Effector memory CD4-positive, alpha-beta T cell (primary cell): ENCODE results near the gene TRAPPC3L.

Source experiments
- DNase-seq, 3 donors: peaks; one replicate each; pipeline ENCODE4 v3.0.0-alpha.2; 2020
- H3K27ac ChIP-seq: 2 replicates; pipeline ENCODE4 v1.7.0; 2013; ENCODE audit warnings: mild to moderate bottlenecking, low read length, moderate library complexity; ENCODE audit not compliant: insufficient read depth, poor library complexity, severe bottlenecking
- H3K27me3 ChIP-seq: replicated peaks from 2 replicates; pipeline ENCODE4 v1.7.0; 2013; ENCODE audit warnings: mild to moderate bottlenecking, low read length; ENCODE audit not compliant: insufficient read depth, control insufficient read depth, poor library complexity, severe bottlenecking
- H3K36me3 ChIP-seq: 2 replicates; pipeline ENCODE4 v1.7.0; 2013; ENCODE audit warnings: mild to moderate bottlenecking, low read length, moderate library complexity; ENCODE audit not compliant: control insufficient read depth, insufficient read depth
- H3K4me1 ChIP-seq: 2 replicates; pipeline ENCODE4 v1.7.0; 2013; ENCODE audit warnings: low read length, mild to moderate bottlenecking; ENCODE audit not compliant: control insufficient read depth, insufficient read depth, poor library complexity, severe bottlenecking
- H3K4me3 ChIP-seq: 2 replicates; pipeline ENCODE4 v1.7.0; 2013; ENCODE audit warnings: low read length, low read depth, mild to moderate bottlenecking; ENCODE audit not compliant: insufficient read depth, poor library complexity, severe bottlenecking
- H3K9me3 ChIP-seq: 2 replicates; pipeline ENCODE4 v1.7.0; 2013; ENCODE audit warnings: mild to moderate bottlenecking, low read length, moderate library complexity; ENCODE audit not compliant: control insufficient read depth

The TRAPPC3L gene

GRCh38 chr6:116458264-116458663, 87.2 kb downstream of the TRAPPC3L start:
- DNase-seq = no peak
- H3K36me3 ChIP-seq = no peaks in the 10 kb centered on the region
- no peak overlapping the region for H3K4me3 ChIP-seq
- no peaks in the 10 kb centered on the region for H3K4me1 ChIP-seq
- no peaks in the 10 kb centered on the region for H3K9me3 ChIP-seq
- H3K27ac ChIP-seq = no peak overlapping the region
- no peaks in the 10 kb centered on the region for H3K27me3 ChIP-seq

DNA sequence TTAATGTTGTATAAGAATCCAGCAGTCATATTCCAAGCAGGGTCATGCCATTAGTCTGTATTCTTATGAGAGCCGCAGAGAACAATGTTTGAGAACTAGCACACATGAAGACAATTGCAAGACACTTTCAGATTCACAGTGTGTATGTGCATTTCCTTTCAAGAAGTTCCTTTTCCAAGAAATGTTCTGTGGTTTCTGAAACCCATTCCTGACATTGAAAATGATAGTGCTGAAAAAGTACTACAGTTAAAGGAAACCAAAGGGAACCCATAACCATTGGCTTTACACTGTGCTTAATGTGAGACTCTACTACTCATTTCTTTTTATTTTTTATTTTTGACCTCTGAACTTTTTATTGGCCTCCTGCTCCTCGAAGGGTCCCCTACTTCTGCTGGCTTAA, 88.6 kb downstream of the TRAPPC3L start:
- no peak for DNase-seq
- H3K27ac ChIP-seq = no peak overlapping the region

GRCh38 chr6:116456106-116456505, 89.4 kb downstream of the TRAPPC3L start:
- no peak for DNase-seq
- H3K9me3 ChIP-seq = no peaks in the 10 kb centered on the region
- H3K27me3 ChIP-seq = no peaks in the 10 kb centered on the region
- H3K4me3 ChIP-seq = no peak overlapping the region
- no peaks in the 10 kb centered on the region for H3K36me3 ChIP-seq
- no peaks in the 10 kb centered on the region for H3K4me1 ChIP-seq
- H3K27ac ChIP-seq = no peak overlapping the region

More for the DNA sequence above, 88.6 kb downstream of the TRAPPC3L start:
- no peaks in the 10 kb centered on the region for H3K27me3 ChIP-seq
- H3K9me3 ChIP-seq = no peaks in the 10 kb centered on the region
- H3K36me3 ChIP-seq = no peaks in the 10 kb centered on the region
- H3K4me3 ChIP-seq = no peak overlapping the region
- H3K4me1 ChIP-seq = no peaks in the 10 kb centered on the region

- no peak for DNase-seq
- H3K27me3 ChIP-seq = no peaks in the 10 kb centered on the region
- no peak overlapping the region for H3K4me3 ChIP-seq
- H3K27ac ChIP-seq = no peak overlapping the region
- no peaks in the 10 kb centered on the region for H3K36me3 ChIP-seq
- no peaks in the 10 kb centered on the region for H3K9me3 ChIP-seq
- H3K4me1 ChIP-seq = no peaks in the 10 kb centered on the region
Measured at GRCh38 chr6:116452531-116452930, 93.0 kb downstream of the TRAPPC3L start.

- Histone ChIP-seq H3K4me1 (no peaks in the 10 kb centered on the region), H3K27ac (no peak overlapping the region), H3K27me3 (no peaks in the 10 kb centered on the region), H3K9me3 (no peaks in the 10 kb centered on the region), H3K36me3 (no peaks in the 10 kb centered on the region), H3K4me3 (no peak overlapping the region)
- no peak for DNase-seq
Measured at GRCh38 chr6:116451916-116452315, 93.6 kb downstream of the TRAPPC3L start.

DNA sequence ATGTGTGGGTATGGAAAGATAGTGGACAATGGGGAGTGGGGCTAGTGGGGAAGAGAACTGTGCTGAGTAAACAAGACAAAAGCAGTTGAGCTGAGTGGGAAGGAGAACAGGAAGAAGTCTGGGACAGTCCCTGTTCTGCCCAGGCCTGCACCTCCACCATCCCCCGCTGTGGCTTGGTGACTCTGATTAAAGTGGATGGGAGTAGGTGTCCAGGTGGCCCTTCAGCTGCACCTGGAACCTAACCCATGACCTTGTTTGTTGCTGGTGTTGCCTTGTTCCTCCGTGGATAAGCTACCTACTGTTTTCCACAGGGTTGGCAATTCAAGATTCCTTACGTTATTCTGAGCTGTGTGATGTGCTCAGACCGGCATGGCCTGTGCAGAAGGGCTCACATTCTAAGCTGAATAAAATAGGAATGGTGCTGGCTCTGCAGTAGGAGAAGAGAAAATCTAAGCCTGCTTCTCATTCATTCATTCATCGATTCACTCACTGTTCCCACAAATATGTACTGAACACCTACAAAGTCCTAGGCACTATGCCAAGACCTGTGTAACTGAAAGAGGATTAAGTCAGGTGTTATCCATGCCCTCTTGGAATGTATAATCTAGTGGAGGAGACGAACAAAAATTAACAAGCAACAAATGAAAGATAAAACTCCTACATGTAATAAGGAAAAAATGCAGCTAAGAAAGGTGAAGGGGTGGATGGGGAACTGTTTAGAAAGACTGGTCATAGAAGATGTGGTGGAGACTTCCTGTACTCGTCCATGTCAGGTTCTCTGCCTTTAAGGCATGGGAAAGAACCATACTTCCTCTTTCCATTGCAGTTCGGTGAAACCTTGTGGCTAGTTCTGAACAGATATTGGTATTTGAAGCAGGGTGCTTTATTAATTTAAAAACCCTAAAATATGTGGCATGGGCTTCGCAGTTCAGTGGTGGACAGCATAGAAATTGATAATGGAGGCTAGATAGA, 94.4 kb downstream of the TRAPPC3L start:
- H3K36me3 ChIP-seq = no peaks in the 10 kb centered on the region
- no peaks in the 10 kb centered on the region for H3K27me3 ChIP-seq
- H3K9me3 ChIP-seq = no peaks in the 10 kb centered on the region
- no peak overlapping the region for H3K4me3 ChIP-seq
- H3K4me1 ChIP-seq = no peaks in the 10 kb centered on the region
- H3K27ac ChIP-seq = no peak overlapping the region
- DNase-seq = no peak

GRCh38 chr6:116450185-116450710, 95.2 kb downstream of the TRAPPC3L start:
- H3K27ac ChIP-seq = no peak overlapping the region
- H3K36me3 ChIP-seq = no peaks in the 10 kb centered on the region
- H3K9me3 ChIP-seq = no peaks in the 10 kb centered on the region
- no peak for DNase-seq
- no peak overlapping the region for H3K4me3 ChIP-seq
- no peaks in the 10 kb centered on the region for H3K4me1 ChIP-seq
- H3K27me3 ChIP-seq = no peaks in the 10 kb centered on the region

GRCh38 chr6:116449565-116449964, 95.9 kb downstream of the TRAPPC3L start:
- no peak for DNase-seq
- Histone ChIP-seq H3K27ac (no peak overlapping the region), H3K9me3 (no peaks in the 10 kb centered on the region), H3K36me3 (no peaks in the 10 kb centered on the region), H3K27me3 (no peaks in the 10 kb centered on the region), H3K4me1 (no peaks in the 10 kb centered on the region), H3K4me3 (no peak overlapping the region)

DNA sequence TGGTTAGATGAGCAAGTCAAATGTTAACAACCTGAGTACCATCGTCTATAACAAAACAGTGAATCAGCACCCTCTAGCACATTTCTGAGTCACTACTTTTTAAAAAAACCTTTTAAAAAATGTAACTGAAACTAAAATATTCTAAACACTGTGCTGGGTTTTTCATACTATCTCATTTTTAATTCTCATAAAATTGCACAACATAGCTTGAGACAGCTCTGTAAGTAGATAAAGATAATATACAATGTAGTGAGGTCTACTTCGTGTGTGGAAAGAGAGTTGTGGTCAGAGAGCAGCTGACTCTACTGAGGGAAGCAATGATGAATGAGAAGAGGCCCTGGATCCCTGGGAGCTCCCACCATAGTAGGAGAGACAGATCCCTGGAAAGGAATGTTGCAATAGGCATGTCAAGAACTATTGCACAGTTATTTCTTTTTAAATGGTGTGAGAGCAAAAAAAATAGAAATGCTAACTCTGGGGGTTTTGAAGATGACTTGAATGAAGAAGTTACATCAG, 97.9 kb downstream of the TRAPPC3L start:
- no peak for DNase-seq
- Histone ChIP-seq H3K36me3 (no peaks in the 10 kb centered on the region), H3K4me3 (no peak overlapping the region), H3K27ac (no peak overlapping the region), H3K27me3 (no peaks in the 10 kb centered on the region), H3K9me3 (no peaks in the 10 kb centered on the region), H3K4me1 (peaks cover 3% of the 10 kb centered on the region)

GRCh38 chr6:116447052-116447451, 98.4 kb downstream of the TRAPPC3L start:
- H3K27ac ChIP-seq = no peak overlapping the region

More at GRCh38 chr6:116447052-116447451, 98.4 kb downstream of the TRAPPC3L start:
- Histone ChIP-seq H3K4me1 (peaks cover 3% of the 10 kb centered on the region), H3K9me3 (no peaks in the 10 kb centered on the region), H3K27me3 (no peaks in the 10 kb centered on the region), H3K36me3 (no peaks in the 10 kb centered on the region), H3K4me3 (no peak overlapping the region)
- no peak for DNase-seq
